GM19099 (cell line): ENCODE results near the gene CLEC5A.

Experiments used
- POLR2A ChIP-seq: IDR thresholded peaks from 3 replicates; pipeline ENCODE4 v1.6.1; 2011; ENCODE audit warnings: low read depth; ENCODE audit not compliant: insufficient read length; ENCODE audit errors: extremely low read depth

Gene CLEC5A

GRCh38 chr7:141889321-141889720, 57.5 kb downstream of the CLEC5A start:
- TF ChIP-seq POLR2A, result no peak

DNA sequence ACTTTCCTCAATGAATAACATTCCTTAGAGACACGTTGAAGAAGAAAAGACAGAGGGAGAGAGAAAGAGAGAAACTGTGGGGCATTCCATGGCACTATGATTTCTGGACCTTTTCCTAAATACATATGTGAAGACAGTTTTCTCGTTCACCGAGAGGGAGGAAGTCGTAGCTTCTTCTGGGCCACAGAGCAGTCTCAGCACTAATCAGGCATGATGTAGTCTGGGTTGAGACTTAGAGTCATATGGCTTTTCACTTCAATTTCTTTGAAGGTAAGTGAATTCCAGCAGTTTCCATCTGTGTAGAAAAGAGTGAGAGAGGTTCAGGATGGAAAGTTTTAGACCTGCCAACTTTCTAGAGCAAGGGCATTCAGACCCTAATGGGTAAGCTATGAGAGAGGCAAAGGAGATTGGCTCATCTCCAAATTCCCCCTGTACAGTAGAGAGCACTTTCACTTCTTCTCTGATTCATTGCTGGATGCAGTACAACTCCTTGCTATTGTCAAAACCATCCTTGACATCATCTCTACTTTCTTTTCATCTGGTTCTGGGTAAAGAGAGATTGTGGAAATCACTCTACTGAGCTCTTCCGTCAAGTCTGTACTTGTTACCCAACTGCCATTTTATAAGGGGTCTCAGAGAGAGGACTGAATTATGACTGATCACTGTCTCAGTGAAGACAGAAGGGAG, 62.1 kb downstream of the CLEC5A start:
- no peak for TF ChIP-seq POLR2A

GRCh38 chr7:141880960-141881359, 65.8 kb downstream of the CLEC5A start:
- TF ChIP-seq POLR2A, result no peak

- no peak for TF ChIP-seq POLR2A
Measured at GRCh38 chr7:141877365-141877764, 69.4 kb downstream of the CLEC5A start.
